Stimulated activated CD8-positive, alpha-beta memory T cell treated with anti-CD3 and anti-CD28 coated beads, Interleukin-15, amount 100 ng/mL, for 24 hours (primary cell): ENCODE results near the gene FAM187B.

Source experiments
- DNase-seq: peaks from one replicate; pipeline ENCODE4 v3.0.0-alpha.2; 2020; ENCODE audit warnings: low read depth

The FAM187B gene

DNA sequence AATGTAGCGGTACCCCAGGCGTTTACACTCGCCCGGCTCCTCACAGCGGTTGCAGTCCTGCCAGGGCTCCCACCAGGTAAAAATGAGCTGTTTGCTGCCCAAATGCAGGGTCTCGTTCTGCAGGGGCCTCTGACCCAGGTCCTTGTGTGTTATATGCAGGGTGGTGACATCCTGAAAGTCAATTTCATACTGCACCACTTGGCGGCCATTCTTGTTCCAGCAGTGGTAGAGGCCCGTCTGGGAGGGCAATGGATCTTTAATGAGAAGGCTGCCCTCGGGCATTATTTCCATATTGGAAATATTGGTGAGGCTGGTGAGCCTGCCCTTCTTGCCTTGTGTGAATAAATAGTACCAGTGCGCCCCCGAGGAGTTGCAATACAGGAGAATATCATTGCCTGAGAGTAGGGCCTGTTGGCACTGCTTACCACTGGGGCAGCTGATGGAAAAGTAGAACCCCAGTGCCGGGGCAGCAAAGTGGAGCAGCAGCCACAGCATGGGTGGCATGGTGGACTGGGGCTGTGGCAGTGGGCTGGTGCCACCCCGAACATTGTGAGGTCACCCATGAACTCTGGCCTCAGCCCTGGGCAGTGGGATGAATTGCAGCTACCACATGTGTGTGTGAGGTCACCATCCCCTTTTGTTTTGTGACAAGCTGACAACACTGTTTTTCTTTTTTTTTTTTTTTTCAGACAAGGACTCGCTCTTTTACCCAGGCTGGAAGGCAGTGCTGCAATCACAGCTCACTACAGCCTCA is at the start of gene FAM187B:
FAM187B (minus strand) TSS at position 563 of the 754 bp plus-strand sequence; CDS start at position 504, 59 bp downstream.
- no peak for DNase-seq

DNA sequence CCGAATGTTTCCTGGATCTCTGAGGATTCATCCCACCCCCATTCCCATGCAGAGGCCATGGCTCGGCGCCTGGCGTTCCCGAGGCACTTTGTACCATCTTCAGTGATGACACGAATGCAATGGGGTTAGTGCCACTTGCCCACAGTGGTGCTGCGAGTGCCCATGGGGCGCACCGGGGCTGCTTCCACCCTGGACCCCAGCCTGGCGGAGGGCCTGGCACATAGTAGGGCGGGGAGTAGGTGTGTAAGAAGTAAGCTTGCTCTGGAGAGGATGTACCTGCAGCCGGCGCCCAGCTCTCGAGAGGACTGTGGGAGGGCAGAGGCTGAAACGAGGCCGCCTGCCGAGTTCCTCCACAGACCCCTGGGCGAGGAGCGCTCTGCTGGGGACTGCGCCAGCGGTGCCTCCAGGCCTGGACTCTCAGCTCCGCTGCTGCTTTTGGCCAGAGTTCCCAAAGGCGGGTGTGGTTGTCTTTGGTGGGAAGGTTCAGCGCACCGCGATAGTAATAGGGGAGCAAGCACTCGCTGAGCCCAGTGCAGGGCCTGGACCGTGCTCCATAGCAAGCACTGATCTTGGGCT is 48.3 kb upstream of the FAM187B start:
- DNase-seq = no peak

DNA sequence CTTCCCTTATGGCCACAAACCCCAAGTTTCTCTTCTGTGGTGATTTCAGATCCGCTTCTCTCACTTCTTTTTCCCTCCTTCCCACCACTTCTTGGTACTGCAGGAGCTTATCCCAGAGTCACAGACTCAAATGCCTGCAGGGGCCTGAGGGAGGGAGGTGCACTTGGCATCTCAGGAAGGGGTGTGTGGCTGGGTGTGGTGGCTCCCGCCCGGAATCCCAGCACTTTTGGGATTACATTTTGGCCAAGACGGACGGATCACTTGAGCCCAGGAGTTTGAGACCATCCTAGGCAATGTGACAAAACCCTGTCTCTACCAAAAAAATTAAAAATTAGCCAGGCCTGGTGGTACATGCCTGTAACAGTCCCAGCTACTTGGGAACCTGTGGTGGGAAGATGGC is 45.8 kb upstream of the FAM187B start:
- no peak for DNase-seq

DNA sequence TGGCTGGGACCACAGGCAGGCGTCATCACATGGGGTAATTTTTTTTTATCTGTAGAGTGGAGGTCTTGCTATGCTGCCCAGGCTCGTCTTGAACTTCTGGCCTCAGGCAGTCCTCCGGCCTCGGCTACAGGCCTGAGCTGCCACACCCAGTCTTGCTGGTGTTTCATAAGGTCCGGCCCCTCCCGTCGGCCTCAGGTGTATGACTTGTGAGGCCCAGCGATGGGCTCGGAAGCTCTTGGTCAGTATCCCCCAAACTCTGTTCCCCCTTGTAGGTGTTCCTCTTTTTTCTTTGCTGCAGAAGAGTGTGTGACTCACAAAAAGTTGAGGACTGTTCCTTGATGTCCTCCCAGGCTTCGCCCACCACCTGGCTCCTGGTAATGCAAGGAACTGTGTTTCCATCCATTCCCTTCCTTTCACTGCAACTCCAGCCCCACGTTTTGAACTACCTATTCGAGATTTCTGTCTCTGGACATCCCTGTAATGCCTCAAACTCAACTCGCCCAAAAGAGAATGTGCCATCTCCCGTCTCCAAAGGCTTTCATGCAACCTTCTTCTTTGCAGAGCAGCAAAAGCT is 45.2 kb upstream of the FAM187B start:
- DNase-seq = no peak

GRCh38 chr19:35272954-35273649 is 44.6 kb upstream of the FAM187B start:
- no peak for DNase-seq

DNA sequence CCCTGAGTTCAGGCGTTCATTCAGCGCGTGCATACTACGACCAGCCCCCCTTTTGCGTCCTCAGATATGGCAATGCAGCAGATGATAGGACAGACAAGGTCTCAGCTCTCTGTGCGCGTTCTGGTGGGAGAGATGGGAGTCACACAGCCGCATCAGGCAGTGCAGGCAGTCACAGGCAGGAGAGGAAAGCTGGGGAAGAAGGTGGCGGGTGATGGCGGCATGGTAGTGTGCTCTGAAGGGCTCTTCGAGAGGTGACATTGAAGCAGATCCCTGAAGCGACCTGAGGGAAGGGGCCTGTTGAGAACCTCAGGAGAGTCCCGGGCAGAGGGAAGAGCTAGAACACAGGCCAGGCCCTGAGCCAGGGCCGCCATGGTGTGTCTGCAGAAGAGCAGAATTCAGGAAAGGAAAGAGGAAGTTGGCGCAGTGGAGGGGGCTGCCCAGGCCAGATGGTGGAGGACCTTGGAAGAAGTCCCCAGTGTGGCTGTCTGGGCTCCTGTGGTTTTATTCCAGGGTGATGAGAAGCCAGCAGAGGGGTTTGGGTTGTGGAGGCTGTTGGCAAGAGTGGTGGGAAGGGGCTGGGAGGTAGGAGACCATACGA is 43.7 kb upstream of the FAM187B start:
- no peak for DNase-seq

DNA sequence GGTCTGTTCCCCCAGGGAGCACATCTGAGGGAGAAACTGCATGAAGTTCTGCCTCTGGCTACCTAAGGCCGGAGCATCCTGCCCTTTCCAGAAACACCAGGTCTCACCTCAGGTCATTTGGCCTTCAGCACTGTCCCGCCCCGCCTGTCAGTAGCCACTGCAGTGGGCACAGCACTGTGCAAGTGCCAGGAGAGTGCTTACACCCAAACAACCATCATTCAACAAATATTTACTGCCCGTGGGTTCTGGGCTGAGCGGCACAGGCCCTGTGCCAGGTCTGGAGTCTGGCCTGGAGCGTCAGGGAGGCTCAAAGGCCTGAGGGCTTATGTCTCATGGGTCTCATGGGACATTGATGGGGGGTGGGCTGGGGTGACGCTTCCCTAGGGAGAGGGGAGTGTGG is 43.0 kb upstream of the FAM187B start:
- DNase-seq = no peak

- DNase-seq = no peak
These were observed 41.9 kb upstream of the FAM187B start for GRCh38 chr19:35270381-35270811.

DNA sequence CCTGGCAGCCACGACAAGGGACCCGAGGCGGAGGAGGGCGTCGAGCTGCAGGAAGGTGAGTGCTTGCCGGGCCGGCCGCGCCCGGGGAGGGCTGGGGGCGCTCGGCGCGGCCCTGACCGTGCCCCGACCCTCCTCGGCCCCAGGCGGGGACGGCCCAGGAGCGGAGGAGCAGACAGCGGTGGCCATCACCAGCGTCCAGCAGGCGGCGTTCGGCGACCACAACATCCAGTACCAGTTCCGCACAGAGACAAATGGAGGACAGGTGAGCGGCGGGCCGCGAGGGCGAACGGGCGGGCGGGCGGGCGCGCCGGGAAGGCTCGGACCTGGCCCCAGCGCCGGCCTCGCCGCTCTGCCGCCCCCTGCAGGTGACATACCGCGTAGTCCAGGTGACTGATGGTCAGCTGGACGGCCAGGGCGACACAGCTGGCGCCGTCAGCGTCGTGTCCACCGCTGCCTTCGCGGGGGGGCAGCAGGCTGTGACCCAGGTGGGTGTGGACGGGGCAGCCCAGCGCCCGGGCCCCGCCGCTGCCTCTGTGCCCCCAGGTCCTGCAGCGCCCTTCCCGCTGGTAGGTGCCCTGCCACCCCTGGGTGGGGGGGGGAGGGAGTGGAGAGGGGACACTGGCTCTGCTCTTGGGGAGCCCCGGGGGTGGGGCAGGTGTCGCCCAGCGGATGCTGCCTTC is 41.0 kb upstream of the FAM187B start:
- peak; percentile 37 for DNase-seq

- DNase-seq = no peak
These were observed 40.2 kb upstream of the FAM187B start, which contains the start of gene USF2 for GRCh38 chr19:35268536-35269437. TSS of gene USF2 (plus strand) at chr19:35268962. CDS start at chr19:35269102, 140 bp downstream.

DNA sequence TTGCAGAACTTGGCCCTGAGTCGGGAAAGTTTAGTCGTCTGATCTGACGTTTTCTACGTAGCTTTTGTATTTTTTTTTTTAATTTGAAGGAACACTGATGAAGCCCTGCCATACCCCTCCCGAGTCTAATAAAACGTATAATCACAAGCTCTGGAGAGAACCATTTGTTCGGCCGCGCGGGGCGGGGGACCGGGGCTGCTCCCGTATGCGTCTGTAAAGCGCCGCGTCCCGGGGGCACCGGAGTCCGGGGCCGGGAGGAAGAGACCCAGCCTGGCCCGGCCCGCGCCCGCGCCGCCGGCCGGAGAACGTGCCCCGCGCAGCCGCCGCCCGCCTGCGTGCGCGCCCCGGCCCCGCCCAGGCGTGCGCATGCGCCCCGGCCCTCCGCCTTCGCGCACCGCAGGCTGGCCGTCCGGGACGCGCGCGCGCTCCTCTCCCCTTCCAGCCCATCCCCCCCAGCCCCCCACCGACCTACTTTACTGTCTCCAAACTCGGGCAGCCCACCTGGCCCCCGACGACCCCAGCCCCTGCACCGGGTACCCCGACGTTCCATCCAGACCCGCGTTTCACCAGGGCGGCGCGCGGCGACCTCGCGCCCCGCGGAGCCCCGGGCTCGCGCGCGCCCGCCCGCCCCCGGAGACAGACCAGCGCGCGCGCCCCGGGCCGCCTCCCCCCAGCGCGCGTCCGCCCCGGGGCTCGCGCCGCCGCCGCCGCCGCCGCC is 39.4 kb upstream of the FAM187B start:
- peak; percentile 64 for DNase-seq

DNA sequence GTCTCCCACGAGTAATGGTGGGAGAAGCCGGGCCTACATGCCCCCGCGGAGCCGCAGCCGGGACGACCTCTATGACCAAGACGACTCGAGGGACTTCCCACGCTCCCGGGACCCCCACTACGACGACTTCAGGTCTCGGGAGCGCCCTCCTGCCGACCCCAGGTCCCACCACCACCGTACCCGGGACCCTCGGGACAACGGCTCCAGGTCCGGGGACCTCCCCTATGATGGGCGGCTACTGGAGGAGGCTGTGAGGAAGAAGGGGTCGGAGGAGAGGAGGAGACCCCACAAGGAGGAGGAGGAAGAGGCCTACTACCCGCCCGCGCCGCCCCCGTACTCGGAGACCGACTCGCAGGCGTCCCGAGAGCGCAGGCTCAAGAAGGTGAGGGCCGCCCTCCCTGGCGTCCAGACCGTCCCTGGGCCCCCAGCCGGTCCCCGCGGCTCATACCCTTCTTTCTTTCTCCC is 38.8 kb upstream of the FAM187B start:
- DNase-seq = peak; percentile 33

- no peak for DNase-seq
These were observed 38.2 kb upstream of the FAM187B start for GRCh38 chr19:35266520-35267352.

- DNase-seq = no peak
These were observed 37.5 kb upstream of the FAM187B start for GRCh38 chr19:35265900-35266519.

DNA sequence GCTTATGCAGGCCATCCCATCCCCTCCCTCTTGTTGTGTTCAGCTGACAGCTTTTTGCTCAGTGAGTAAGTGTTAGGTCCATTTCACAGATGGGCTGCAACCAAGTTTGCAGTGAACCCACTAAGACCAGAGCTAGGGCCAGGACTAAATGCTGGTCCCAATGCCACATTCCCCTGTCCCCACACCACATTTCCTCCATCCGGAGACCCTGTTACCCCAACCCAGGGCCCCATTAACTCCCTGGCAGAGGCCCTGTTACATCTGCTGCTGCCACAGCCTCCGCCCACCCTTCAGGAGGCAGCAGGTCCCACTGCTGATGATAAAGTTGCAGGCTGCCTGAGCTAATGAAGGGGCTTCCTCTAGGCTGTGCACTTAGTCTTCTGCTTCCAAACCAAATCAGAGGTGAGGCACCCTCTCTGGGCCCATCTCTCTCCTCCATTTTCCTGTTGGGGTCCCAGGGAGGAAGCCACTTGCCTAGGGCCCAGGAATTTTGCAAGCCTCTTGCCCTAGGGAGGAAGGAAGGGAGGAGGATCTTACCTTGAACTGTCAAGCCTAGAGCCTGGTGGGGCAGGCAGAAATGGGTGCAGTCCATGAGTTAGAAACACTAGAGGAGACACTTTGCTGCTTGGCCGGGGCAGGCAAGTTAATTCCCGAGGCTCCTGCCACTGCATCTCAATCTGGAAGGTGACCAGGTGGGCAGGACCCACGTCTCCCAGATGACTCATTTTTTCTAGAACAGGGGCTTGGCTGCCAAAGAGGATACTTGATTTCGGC is 36.8 kb upstream of the FAM187B start:
- DNase-seq = no peak

DNA sequence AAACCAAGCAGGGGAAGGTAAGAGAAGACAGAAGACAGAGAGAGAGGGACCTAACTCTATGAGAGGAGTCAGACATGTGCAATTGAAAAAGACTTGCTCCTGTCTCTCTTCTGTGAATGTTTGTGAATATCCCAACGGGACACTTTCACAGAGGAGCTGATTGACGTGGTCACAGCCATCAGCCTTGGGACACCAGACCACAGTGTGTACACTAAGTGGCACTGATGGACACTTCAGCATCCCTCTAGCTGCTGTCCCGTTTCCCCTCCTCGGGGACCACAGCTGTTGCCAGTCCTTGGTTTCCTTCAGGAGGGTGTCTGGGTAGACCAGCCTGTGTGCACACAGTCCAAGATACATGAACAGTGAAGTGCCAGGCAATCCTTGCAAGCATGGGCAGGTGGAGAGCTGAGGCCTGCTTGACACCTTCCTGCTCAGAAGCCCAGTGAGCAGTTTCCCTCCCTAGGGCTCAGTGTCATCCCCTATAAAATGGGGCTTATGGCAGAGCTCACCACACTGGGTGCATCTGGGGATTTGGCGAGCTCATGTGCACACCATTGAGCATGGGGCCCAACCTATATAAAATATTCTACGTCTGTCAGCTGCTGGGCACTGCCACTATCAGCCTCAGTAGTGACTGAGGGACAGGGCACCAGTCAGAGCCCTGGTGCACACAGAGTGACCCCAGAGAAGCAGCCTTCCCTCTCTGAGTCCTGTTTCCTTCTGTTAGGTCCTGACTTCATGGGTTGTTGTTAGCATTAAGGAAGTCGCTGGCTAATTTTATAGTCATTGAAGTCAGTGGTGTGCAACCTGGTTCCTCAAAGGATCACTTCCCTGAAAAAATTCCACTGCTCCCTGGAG is 36.0 kb upstream of the FAM187B start:
- DNase-seq = no peak
